Urinary bladder (tissue), 4 donors: ENCODE measurements around the gene MAP2K6. TPM values are rescaled to one million over a fixed set of nuclear protein-coding genes. Genes with fewer than 3 reads are reported as not detected.

Experiments used
- DNase-seq: peaks from one replicate; pipeline ENCODE4 v3.0.0-alpha.2; 2015; ENCODE audit errors: extremely low spot score
- H3K27ac ChIP-seq: one replicate; pipeline ENCODE4 v1.5.1; 2013; ENCODE audit warnings: low read depth, mild to moderate bottlenecking, moderate library complexity
- H3K36me3 ChIP-seq: one replicate; pipeline ENCODE4 v1.6.1; 2013; ENCODE audit warnings: mild to moderate bottlenecking, moderate library complexity; ENCODE audit not compliant: insufficient read depth
- H3K4me1 ChIP-seq: one replicate; pipeline ENCODE4 v1.6.1; 2013; ENCODE audit warnings: mild to moderate bottlenecking, moderate library complexity; ENCODE audit not compliant: insufficient read depth
- H3K4me3 ChIP-seq: one replicate; pipeline ENCODE4 v1.5.1; 2013; ENCODE audit warnings: low read depth, low read length
- WGBS: extraction: QIAGEN DNeasy Blood & Tissue Kit; methylation state at CpG from one replicate; pipeline ENCODE4 v1.1.7; 2013; 5-methylcytosine and 5-hydroxymethylcytosine counted together
- polyA plus RNA-seq: library from polyadenylated mRNA; stranded (reverse); fragments of 200-250 nt; gene quantifications from one replicate; pipeline ENCODE4 v1.2.3, GENCODE V29; 2013
- total RNA-seq: library from RNA; depleted of rRNA; stranded (reverse); fragments of >200 nt; gene quantifications from one replicate; pipeline ENCODE4 v1.2.3, GENCODE V29; 2014
- donor health status: healthy with polysubstance abuse.
- donor health status: healthy.

MAP2K6 gene
- 32.3 TPM for total RNA-seq
- polyA plus RNA-seq, result 2.6 TPM

DNA sequence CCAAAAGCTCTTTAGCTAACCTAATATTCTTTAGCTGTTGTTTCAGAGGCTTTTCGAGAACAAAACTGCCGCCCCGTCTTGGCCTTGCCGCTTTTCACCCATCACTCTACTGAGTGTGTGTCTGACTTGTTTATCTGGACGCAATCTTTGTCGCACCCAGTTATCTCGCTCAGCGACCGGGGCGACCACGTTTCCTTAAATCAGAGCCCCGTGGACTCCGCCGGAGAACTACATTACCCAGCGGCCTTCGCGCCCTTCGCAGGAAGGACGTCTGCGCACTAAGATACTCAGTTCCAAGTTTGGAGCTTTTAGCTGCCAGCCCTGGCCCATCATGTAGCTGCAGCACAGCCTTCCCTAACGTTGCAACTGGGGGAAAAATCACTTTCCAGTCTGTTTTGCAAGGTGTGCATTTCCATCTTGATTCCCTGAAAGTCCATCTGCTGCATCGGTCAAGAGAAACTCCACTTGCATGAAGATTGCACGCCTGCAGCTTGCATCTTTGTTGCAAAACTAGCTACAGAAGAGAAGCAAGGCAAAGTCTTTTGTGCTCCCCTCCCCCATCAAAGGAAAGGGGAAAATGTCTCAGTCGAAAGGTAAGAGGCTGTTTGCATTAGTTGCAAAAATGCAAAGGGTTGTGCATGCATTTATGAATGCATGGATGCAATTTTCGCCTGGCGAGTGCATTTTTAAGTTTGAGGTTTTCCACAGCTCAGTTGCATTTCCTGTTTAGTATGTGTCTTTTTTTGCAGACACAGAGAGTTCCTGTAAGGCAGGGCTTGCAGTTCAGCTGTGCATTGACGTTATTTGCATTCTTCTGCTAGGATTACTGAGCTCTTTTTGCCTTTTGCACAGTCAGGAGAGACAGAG, at the start of gene MAP2K6:
TSS of gene MAP2K6 (plus strand) at position 290 of the 867 bp plus-strand sequence. CDS start at position 578, 288 bp downstream.
- WGBS, result under 1% methylated on average over 27 of the region's 27 CpGs
- H3K36me3 ChIP-seq, result no peaks in the 10 kb centered on the region
- peak; percentile 72 for DNase-seq
- no peaks in the 10 kb centered on the region for H3K4me1 ChIP-seq
- no peak within 1 kb of the TSS for H3K27ac ChIP-seq
- peak within 1 kb of the TSS; percentile 57 for H3K4me3 ChIP-seq

DNA sequence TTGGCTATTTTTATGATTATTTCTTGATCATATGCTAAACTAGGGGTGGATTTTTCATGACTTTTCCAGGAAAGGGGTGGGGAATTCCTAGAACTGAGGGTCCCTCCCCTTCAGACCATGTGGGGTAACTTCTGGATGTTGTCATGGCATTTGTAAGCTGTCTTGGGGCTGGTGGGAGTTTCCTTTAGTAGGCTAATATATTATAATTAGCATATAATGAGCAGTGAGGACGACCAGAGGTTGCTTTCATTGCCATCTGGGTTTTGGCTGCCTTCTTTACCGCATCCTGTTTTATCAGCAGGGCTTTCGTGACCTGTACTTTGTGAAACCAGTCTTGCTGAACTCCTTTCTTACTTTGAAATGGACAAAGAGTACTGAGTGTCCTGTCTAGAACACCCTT, 47.2 kb upstream of the MAP2K6 start:
- Histone ChIP-seq H3K27ac (no peak overlapping the region), H3K4me1 (no peaks in the 10 kb centered on the region), H3K36me3 (no peaks in the 10 kb centered on the region), H3K4me3 (no peak overlapping the region)
- WGBS, result 64% methylated on average over 3 of the region's 3 CpGs
- no peak for DNase-seq

DNA sequence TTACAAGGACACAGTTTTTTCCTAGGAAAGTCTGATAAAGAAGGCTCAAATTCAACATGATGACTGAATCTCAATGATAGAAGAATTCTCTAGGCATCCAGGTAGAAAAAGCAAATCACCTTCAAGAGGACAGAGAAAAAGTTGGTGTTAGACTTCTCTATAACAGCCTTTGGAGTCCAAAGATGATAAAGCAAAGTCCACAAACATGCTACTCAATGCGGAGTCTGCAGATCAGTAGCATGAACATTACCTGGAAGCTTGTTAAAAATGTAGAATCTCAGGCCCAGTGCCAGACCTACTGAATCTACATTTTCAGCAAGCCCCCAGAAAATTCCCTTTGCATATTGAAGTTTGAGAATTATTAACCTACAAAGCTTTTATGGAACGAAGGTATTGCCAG, 41.4 kb upstream of the MAP2K6 start:
- no peaks in the 10 kb centered on the region for H3K36me3 ChIP-seq
- DNase-seq, result no peak
- 96% methylated on average over 2 of the region's 2 CpGs for WGBS

DNA sequence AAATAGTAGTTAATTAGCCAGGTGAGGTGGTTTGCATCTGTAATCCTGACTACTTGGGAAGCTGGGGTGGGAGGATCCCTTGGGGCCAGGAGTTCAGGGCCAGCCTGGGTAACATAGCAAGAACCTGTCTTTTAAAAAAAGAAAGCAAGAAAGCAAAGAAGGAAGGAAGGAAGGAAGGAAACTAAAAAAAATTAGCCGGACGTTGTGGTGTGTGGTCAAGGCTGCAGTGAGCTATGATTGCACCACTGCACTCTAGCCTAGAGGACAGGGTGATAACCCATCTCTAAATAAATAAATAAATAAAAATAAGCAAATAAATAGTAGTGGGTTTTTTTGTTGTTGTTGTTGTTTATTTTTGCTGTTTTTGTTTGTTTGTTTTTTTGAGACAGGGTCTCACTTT, 39.3 kb upstream of the MAP2K6 start:
- Histone ChIP-seq H3K4me1 (no peaks in the 10 kb centered on the region), H3K36me3 (no peaks in the 10 kb centered on the region), H3K27ac (no peak overlapping the region), H3K4me3 (no peak overlapping the region)
- WGBS, result 68% methylated on average over 2 of the region's 2 CpGs
- no peak for DNase-seq

More for the DNA sequence above, 41.4 kb upstream of the MAP2K6 start:
- no peak overlapping the region for H3K27ac ChIP-seq
- H3K4me1 ChIP-seq, result no peaks in the 10 kb centered on the region
- no peak overlapping the region for H3K4me3 ChIP-seq

DNA sequence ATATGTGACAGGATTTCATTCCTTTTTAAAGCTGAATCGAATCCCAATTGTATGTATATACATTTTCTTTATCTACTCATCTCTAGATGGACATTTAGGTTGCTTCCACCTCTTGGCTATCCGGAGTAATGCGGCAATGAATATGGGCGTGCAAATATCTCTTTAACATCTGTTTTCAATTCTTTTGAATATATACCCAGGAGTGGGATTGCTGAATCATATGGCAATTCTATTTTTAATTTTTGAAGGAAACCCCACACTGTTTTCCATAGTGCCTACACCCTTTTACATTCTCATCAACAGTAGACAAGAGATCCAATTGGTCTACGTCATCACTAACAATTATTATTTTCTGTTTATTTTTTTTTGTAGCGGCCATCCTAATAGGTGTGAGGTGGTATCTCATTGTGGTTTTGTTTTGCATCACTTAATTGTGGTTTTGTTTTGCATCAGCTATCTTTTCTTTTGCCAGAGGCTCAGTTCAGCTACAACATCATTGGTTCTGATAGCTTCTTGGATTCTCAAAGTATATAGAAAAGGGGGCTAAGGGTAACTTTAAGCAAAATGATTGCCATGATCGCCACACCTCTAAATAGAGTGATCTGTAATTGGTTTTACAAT, 25.6 kb upstream of the MAP2K6 start:
- no peak for DNase-seq
- WGBS, result 84% methylated on average over 7 of the region's 7 CpGs
- no peaks in the 10 kb centered on the region for H3K36me3 ChIP-seq

DNA sequence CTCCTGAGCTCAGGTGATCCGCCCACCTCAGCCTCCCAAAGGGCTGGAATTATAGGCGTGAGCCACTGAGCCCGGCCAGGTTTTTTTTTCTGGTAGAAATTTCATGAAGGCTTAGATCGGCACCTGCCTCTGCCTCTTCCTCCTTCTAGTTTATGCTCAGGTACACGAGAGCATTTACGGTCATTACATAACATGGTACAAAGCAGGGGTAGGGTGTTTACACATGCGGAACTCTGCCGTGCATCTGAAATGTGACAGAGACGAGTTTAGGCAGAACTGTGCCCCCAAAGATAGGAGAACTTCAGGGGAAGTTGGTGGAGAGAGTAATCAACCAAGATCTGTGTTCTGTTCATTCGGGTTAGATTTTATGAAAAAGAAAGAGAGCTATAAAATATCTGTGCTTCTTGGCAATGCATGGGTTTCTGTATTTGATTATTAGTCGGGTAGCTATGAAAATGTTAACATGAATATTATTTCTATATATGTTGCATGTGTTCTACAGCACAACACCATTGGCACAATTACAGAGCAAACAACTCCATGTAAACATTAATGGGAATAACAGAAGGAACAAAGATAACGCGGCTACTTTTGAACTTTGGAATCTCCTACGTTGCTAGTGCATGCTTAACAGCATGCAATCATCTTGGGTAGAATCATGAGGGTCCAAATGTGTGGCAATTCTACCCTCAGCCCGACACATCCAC, 23.5 kb upstream of the MAP2K6 start:
- 57% methylated on average over 15 of the region's 15 CpGs for WGBS
- H3K4me1 ChIP-seq, result no peaks in the 10 kb centered on the region
- DNase-seq, result no peak
- H3K4me3 ChIP-seq, result no peak overlapping the region
- H3K36me3 ChIP-seq, result no peaks in the 10 kb centered on the region
- H3K27ac ChIP-seq, result no peak overlapping the region

More for the DNA sequence above, 25.6 kb upstream of the MAP2K6 start:
- no peak overlapping the region for H3K4me3 ChIP-seq
- no peak overlapping the region for H3K27ac ChIP-seq
- no peaks in the 10 kb centered on the region for H3K4me1 ChIP-seq

DNA sequence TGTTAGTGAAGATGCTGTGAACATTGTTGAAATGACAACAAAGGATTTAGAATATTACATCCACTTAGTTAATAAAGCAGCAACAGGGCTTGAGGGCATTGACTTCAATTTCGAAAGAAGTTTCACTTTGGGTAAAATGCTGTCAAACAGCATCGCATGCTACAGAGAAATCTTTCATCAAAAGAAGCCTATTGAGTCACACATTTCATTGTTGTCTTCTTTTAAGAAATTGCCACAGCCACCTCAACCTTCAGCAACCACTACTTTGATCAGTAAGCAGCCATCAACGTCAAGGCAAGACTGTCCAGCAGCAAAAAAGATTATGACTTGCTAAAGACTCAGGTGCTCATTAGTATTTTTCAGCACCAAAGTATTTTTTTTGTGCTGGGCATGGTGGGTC, 13.2 kb upstream of the MAP2K6 start:
- H3K4me1 ChIP-seq, result no peaks in the 10 kb centered on the region
- H3K36me3 ChIP-seq, result no peaks in the 10 kb centered on the region
- no peak overlapping the region for H3K4me3 ChIP-seq
- no peak overlapping the region for H3K27ac ChIP-seq
- WGBS, result 59% methylated on average over 3 of the region's 3 CpGs
- DNase-seq, result no peak

DNA sequence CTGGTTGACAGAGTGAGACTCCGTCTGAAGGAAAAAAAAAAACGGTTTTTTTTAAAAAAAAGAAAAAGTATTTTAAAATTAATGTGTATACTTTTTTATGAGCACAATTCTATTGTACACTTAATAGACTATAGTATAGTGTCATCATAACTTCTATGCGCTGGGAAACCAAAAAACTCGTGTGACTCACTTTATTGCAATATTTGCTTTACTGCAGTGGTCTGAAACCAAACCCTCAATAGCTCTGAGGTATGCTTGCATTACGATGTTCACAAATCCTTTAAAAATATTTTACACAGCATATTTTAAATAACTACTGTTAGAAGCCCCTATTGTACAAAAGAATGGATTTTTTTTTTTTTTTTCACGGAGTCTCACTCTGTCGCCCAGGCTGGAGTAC, 12.4 kb upstream of the MAP2K6 start:
- Histone ChIP-seq H3K27ac (no peak overlapping the region), H3K4me3 (no peak overlapping the region), H3K36me3 (no peaks in the 10 kb centered on the region), H3K4me1 (no peaks in the 10 kb centered on the region)
- DNase-seq, result no peak
- 83% methylated on average over 7 of the region's 7 CpGs for WGBS

DNA sequence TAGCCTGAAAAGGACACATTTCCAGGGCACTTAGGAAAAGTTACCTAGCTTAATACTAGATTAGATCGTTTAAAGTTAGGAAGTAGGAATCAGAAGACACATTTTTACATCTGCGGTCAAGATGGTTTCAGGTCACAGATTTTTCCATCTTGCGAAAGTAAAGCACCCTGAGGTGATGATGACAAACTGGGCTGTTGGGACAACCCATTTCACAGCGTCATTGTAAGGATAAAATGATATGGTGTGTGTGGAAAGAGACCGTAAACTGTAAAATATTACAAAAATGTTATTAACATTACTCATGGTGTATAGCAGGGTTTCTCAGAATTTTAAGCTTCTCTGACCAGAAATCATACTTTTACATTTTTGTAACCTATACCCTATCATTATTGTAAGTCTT, 10.1 kb upstream of the MAP2K6 start:
- Histone ChIP-seq H3K27ac (no peak overlapping the region), H3K4me3 (no peak overlapping the region), H3K4me1 (no peaks in the 10 kb centered on the region), H3K36me3 (no peaks in the 10 kb centered on the region)
- no peak for DNase-seq
- 67% methylated on average over 5 of the region's 5 CpGs for WGBS

DNA sequence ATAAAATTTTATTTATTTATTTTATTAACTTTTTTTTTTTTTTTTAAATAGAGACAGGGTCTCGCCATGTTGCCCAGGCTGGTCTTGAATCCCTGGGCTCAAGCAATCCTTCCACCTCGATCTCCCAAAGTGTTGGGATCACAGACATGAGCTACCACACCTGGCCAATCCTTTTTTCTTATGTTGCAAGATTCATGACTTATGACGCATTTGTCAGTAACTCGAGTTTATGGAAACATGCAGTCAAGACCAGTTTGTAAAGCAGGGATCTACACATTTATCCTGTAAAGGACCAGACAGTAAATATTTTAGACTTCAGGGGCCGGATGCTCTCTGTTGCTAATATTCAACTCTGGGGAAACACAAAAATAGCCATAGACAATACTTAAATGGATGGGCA, 9.4 kb upstream of the MAP2K6 start:
- H3K4me1 ChIP-seq, result no peaks in the 10 kb centered on the region
- H3K4me3 ChIP-seq, result no peak overlapping the region
- DNase-seq, result no peak
- WGBS, result 89% methylated on average over 5 of the region's 5 CpGs
- no peak overlapping the region for H3K27ac ChIP-seq
- no peaks in the 10 kb centered on the region for H3K36me3 ChIP-seq

DNA sequence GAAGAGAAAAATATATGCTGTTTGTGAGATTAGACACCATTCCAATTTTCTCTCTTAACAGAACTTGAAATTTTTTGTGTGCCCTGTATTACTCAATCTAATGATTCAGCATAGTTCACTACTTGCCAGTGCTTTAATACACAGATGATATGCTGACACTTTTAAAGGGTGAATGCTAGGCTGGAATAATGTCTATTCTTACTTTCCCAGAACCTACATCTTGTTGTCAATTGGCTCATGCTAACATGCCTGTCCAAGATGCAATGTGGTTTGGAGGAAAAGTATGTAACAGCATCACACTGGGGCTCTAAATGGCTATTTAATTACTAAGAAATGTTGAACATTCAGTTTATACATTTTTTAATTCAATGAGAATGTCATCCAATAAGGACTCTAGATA, 7.6 kb upstream of the MAP2K6 start:
- no peak for DNase-seq
- Histone ChIP-seq H3K4me3 (no peak overlapping the region), H3K27ac (no peak overlapping the region), H3K4me1 (no peaks in the 10 kb centered on the region), H3K36me3 (no peaks in the 10 kb centered on the region)

DNA sequence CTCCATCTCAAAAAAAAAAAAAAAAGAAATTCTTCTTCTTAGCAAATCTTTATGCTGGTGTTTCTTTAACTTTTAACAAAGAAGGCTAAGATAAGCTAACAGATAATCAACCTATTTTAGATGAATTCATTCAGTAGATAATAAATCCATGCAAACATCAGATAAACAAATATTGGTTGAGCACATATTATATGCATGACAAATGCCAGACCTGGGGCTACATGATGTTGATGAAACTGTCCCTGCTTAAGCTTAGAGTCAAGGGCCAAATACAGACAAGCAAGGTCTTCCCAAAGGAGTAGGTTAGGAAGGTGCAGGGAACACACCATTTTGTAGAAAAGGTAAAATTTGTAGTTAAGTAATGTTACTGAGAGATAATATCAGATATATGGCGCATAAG, 6.7 kb upstream of the MAP2K6 start:
- Histone ChIP-seq H3K27ac (no peak overlapping the region), H3K4me1 (no peaks in the 10 kb centered on the region), H3K36me3 (no peaks in the 10 kb centered on the region), H3K4me3 (no peak overlapping the region)
- WGBS, result 99% methylated on average over 1 of the region's 1 CpG
- no peak for DNase-seq

DNA sequence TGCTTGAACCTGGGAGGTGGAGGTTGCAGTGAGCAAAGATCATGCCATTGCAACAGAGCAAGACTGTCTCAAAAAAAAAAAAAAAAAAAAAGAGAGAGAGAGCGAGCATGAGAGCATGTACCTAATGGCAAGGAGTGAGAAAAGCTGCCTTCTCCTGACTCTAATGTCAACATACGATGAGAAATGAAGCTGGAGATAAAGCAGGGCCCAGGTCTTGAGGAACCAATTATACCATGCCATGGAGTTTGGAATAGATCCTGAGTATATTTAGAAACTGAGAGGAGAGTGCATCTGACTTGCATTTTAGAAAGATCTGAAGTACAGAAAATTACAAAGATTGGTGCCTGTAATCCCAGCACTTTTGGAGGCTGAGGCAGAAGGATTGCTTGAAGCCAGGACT, 3.8 kb upstream of the MAP2K6 start:
- H3K4me3 ChIP-seq, result no peak overlapping the region
- WGBS, result 90% methylated on average over 2 of the region's 2 CpGs
- H3K27ac ChIP-seq, result no peak overlapping the region
- no peaks in the 10 kb centered on the region for H3K36me3 ChIP-seq
- DNase-seq, result no peak
- H3K4me1 ChIP-seq, result no peaks in the 10 kb centered on the region

DNA sequence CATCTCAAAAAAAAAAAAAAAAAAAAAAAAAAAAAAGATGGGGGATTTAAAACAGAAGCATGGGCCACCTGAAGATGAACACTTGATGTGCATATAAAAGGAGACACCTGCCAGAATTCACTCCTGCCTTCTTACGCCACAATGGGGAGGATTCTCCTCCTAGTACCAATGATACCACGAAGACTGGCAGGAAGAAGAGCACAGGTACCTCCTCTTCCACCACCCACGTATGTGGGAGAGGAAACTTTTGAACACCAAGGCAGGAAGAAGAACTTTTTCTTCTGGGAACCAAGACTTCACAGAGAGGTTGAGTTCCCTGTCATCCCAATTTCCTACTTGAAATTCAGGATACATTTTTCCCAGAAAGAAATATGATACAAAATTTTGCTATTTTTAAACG, 2.7 kb upstream of the MAP2K6 start:
- 75% methylated on average over 4 of the region's 4 CpGs for WGBS
- Histone ChIP-seq H3K36me3 (no peaks in the 10 kb centered on the region), H3K27ac (no peak overlapping the region), H3K4me3 (no peak overlapping the region), H3K4me1 (no peaks in the 10 kb centered on the region)
- no peak for DNase-seq
